Measurements from ENCODE around the gene TACSTD2. TPM values are rescaled to one million over a fixed set of nuclear protein-coding genes. Genes with fewer than 3 reads are reported as not detected.
A peak's percentile ranks its signal among the peaks of the same experiment; 100 is the strongest.

TACSTD2 gene
- total and polyA plus RNA-seq, 2 donors (not counting 1 experiment from before 2014, with no cell fraction given), result not detected

DNA sequence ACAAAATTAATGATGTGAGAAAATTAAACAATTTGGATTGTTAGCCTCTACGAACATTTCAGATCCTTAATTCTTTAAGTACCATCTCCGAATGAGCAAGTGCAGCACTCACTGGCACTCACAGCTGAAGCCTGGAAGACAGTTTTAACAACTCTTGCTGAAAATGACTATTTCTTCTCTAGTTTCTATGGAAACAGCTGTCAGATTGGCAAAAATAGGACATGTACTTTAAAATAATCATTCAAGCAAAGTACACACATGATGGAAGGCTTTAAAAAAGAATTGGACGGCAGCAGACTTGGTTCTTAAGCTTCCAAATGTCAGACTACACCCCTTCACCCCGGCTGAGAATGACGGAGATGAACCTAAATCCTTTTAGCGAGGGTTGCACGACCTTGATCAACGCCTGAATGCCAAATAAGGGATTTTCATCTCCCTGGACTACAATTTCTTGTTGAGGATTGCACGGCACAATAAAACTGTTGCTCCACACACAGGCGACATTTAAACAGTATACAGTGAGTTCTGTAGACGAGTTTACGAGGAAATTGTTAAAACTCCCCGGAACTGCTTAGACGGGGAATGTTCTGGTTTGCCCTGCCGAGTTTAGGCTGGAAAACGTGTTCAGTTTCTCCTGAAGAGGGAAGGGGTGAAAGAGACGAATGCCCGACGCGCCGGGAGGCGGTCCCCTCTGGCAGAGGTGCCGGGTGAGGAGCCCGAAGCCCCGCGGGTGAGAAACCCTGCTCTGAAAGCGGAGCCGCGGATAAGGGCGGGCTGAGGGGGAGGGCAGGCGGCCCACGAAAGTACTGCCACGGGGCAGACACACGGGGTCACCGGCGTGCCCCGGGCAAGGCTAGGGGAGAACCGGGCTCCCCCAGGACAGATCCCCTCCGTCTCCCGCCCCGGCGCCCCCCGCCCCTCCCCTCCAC is 31.2 kb downstream of the TACSTD2 start:
- peak; percentile 63 for ATAC-seq (ENCODE audit: low read depth)
- intact Hi-C loops (cut with micrococcal nuclease), result loop anchor here (1.0 to 10.0 kb wide), 5 partner anchors 30 to 1269 kb away; partner anchors contain the start of genes HOOK1 and MYSM1
- peak overlapping the region; percentile 100 for H3K27ac Mint-ChIP-seq
- Histone ChIP-seq H2AFZ (ENCODE audit: insufficient read depth, low read depth, low read length, poor library complexity, severe bottlenecking) (peak overlapping the region; percentile 78), H4K20me1 (ENCODE audit: control insufficient read depth, insufficient read depth, low read length, poor library complexity, severe bottlenecking) (no peaks in the 10 kb centered on the region), H3K4me3 (ENCODE audit: control extremely low read depth in 1 of 5, extremely low read depth in 1 of 5, insufficient read depth in 1 of 5, low read depth in 2 of 5, low read length in 4 of 5) (peak overlapping the region; percentile 52 to 99 (median 83)), H3K79me2 (ENCODE audit: control insufficient read depth, insufficient read depth, low read length) (peaks cover 18% of the 10 kb centered on the region), H3K27ac (ENCODE audit: low read length in 2 of 2) (peak overlapping the region; percentile 96 to 97), H3K9ac (ENCODE audit: low read length) (peak overlapping the region; percentile 90), H3K9me3 (ENCODE audit: control extremely low read depth in 1 of 3, control insufficient read depth in 2 of 3, insufficient read depth in 1 of 3, low read length in 2 of 3) (no peaks in the 10 kb centered on the region), H3K4me1 (ENCODE audit: control insufficient read depth in 2 of 2, insufficient read depth in 2 of 2, low read length in 2 of 2) (peaks cover 10 to 13% of the 10 kb centered on the region in 2 donors), H3K4me2 (replicated peaks; ENCODE audit: low read depth, low read length, poor library complexity, severe bottlenecking) (peak overlapping the region; percentile 81), H3K27me3 (replicated peaks in 1 of 4; ENCODE audit: control extremely low read depth in 1 of 4, control insufficient read depth in 3 of 4, insufficient read depth in 4 of 4, low read length in 3 of 4) (peaks cover 0 to 3% (median 0%) of the 10 kb centered on the region in 4 experiments), H3K36me3 (replicated peaks in 1 of 2; ENCODE audit: control extremely low read depth in 1 of 2, control insufficient read depth in 1 of 2, extremely low read depth in 1 of 2, insufficient read depth in 2 of 2, low read length in 1 of 2) (no peaks in the 10 kb centered on the region)
- under 1% methylated on average over 33 of the region's 43 CpGs for WGBS (ENCODE audit: insufficient coverage)
- DNase-seq, result peak; percentile 87
- H3K27me3 Mint-ChIP-seq, result peaks cover 14% of the 10 kb centered on the region
- ChIA-PET CTCF (interaction anchor here (0.5 to 5.7 kb wide), 11 partner anchors 9 to 1714 kb away, joined by 3 to 103 read pairs (median 4); no protein-coding TSS in a partner anchor), POLR2A (interaction anchor here (0.6 to 1.5 kb wide), 11 partner anchors 10 to 1714 kb away, joined by 3 to 11 read pairs (median 5); no protein-coding TSS in a partner anchor)
- peak overlapping the region; percentile 97 for H3K4me3 Mint-ChIP-seq
- no peak for TF ChIP-seq EZH2 (IDR thresholded peaks at IDR 0.05; ENCODE audit: borderline replicate concordance, insufficient read depth, low read depth, low read length, poor library complexity, severe bottlenecking)
- TF ChIP-seq, protein P1, sequence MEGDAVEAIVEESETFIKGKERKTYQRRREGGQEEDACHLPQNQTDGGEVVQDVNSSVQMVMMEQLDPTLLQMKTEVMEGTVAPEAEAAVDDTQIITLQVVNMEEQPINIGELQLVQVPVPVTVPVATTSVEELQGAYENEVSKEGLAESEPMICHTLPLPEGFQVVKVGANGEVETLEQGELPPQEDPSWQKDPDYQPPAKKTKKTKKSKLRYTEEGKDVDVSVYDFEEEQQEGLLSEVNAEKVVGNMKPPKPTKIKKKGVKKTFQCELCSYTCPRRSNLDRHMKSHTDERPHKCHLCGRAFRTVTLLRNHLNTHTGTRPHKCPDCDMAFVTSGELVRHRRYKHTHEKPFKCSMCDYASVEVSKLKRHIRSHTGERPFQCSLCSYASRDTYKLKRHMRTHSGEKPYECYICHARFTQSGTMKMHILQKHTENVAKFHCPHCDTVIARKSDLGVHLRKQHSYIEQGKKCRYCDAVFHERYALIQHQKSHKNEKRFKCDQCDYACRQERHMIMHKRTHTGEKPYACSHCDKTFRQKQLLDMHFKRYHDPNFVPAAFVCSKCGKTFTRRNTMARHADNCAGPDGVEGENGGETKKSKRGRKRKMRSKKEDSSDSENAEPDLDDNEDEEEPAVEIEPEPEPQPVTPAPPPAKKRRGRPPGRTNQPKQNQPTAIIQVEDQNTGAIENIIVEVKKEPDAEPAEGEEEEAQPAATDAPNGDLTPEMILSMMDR (IDR thresholded peaks at IDR 0.05), result no peak
- H3K9me3 Mint-ChIP-seq (ENCODE audit: insufficient read depth), result no peaks in the 10 kb centered on the region
- H3K4me1 Mint-ChIP-seq, result peaks cover 17% of the 10 kb centered on the region
